ENCODE results near the gene KLHL17. TPM values are rescaled to one million over a fixed set of nuclear protein-coding genes. Genes with fewer than 3 reads are reported as not detected.

Gene KLHL17
- total RNA-seq, 2 donors from 2014 or later: 9.9 to 13.1 TPM

Other genes starting within 250 kb of the KLHL17 start
- gene SAMD11, start 36.7 kb upstream of the KLHL17 start, total RNA-seq: 1 to 10 TPM; 1.6 to 5.1 TPM
- 10 to 100 TPM; 42.8 to 48.5 TPM for gene NOC2L, start 1.3 kb upstream of the KLHL17 start, total RNA-seq
- under 1 TPM; 0.58 to 0.95 TPM for gene PLEKHN1, start 5.9 kb downstream of the KLHL17 start, total RNA-seq
- under 1 TPM in 1 of 2 donors, not detected in 1; 0.14 TPM for gene PERM1, start 21.5 kb downstream of the KLHL17 start, total RNA-seq
- 10 to 100 TPM; 19.5 to 24.2 TPM for gene HES4, start 39.5 kb downstream of the KLHL17 start, total RNA-seq
- 10 to 100 TPM; 31.2 to 37.9 TPM for gene ISG15, start 52.9 kb downstream of the KLHL17 start, total RNA-seq
- gene AGRN, start 59.5 kb downstream of the KLHL17 start, total RNA-seq: 10 to 100 TPM; 54.0 to 59.5 TPM
- gene RNF223, start 113.7 kb downstream of the KLHL17 start, total RNA-seq: 1 to 10 TPM; 3.4 to 5.3 TPM
- 10 to 100 TPM; 17.6 to 28.6 TPM for gene C1orf159, start 155.5 kb downstream of the KLHL17 start, total RNA-seq
- gene TTLL10, start 213.3 kb downstream of the KLHL17 start, total RNA-seq: 1 to 10 TPM; 1.2 to 3.0 TPM
- gene TNFRSF18, start 246.0 kb downstream of the KLHL17 start, total RNA-seq: 1 to 10 TPM in 1 of 2 donors, under 1 TPM in 1; 0.64 to 3.7 TPM

Measured in left colon (tissue), 2 donors.